Choroid plexus epithelial cell (primary cell): ENCODE measurements around the gene TNN.

Experiments
- DNase-seq: peaks from one replicate; pipeline ENCODE4 v3.0.0-alpha.2; 2010; ENCODE audit warnings: low read depth
- H3K4me3 ChIP-seq: 2 replicates; pipeline ENCODE4 v1.5.1; 2011; ENCODE audit warnings: low read depth, mild to moderate bottlenecking, control low read depth, low read length, moderate library complexity
- TF ChIP-seq, protein P1 (sequence below): conservative IDR thresholded peaks from 2 replicates; pipeline ENCODE4 v1.5.1; 2011; ENCODE audit warnings: low read depth, mild to moderate bottlenecking, control low read depth, inconsistent platforms, low read length, moderate library complexity

Gene TNN

DNA sequence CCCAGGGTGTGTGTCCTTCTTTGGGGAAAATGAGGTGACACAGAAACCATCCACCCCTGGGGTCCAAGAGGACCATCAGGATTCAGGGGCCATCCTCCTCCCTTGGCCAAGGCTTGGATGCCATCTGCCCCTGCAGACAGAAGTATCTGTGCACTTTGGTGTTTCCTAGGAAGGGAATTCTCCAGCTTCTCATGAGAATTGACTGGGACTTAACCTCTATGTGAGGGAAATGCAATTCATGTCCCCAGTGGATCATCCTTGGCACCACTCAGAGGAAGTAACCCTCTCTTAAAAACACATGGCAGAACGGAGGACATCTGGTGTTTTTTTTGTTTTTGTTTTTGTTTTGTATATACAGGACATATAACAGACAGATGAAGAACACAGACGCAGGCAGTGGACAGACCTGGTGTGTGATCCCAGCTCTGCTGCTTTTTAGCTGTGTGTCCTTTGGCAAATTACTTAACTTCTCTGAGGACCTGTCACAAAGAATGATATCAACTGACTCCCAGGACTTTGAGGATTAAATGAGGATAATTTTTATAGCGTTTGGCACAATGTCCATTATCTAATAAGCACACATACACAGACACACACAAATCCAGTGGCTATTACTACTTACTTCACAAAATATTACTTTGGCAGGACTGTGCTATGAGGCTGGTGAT is 3.8 kb downstream of the TNN start:
- no peak overlapping the region for H3K4me3 ChIP-seq
- TF ChIP-seq, protein P1, sequence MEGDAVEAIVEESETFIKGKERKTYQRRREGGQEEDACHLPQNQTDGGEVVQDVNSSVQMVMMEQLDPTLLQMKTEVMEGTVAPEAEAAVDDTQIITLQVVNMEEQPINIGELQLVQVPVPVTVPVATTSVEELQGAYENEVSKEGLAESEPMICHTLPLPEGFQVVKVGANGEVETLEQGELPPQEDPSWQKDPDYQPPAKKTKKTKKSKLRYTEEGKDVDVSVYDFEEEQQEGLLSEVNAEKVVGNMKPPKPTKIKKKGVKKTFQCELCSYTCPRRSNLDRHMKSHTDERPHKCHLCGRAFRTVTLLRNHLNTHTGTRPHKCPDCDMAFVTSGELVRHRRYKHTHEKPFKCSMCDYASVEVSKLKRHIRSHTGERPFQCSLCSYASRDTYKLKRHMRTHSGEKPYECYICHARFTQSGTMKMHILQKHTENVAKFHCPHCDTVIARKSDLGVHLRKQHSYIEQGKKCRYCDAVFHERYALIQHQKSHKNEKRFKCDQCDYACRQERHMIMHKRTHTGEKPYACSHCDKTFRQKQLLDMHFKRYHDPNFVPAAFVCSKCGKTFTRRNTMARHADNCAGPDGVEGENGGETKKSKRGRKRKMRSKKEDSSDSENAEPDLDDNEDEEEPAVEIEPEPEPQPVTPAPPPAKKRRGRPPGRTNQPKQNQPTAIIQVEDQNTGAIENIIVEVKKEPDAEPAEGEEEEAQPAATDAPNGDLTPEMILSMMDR: no peak
- DNase-seq: no peak

DNA sequence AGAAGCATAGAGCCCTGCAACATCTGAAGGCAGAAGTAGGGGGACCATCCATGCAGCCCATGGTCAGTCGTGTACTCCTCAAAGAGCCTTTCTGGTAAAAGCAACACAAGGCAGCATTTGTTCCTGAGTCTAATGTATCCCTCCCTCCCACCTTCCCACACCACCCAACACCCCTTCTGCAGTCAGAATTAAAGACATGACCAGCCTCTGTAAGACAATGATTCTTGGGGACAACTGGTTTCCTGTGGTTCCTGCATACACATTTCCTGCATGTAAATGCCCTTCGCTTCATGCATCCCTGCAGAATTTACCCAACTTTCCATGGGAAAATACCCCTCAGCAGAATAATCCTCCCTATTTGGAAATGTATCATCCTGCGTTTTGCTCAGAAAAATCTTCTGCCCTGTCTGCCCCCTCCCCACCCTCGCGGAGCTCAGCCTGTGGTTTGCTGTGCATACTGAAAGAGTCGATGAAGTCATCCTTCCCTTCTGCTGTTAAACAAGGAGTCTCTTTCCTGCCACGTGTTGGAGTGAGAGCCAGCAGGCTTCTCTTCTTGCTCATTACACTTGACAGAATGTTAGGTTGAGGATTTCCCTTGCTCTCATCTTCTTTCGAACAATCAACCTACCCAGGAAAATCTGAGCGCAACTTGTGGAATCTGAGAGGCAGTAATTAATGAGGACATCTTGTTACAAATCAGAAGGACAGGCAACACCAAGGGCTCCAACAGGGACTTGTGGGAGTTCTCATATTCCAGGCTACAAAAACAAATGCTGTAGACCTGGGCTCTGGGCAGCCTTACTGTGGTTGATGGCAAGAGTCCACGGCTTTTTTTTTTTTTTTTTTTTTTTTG is 4.7 kb downstream of the TNN start:
- TF ChIP-seq, protein P1: no peak
- no peak overlapping the region for H3K4me3 ChIP-seq
- peak; percentile 79 for DNase-seq

DNA sequence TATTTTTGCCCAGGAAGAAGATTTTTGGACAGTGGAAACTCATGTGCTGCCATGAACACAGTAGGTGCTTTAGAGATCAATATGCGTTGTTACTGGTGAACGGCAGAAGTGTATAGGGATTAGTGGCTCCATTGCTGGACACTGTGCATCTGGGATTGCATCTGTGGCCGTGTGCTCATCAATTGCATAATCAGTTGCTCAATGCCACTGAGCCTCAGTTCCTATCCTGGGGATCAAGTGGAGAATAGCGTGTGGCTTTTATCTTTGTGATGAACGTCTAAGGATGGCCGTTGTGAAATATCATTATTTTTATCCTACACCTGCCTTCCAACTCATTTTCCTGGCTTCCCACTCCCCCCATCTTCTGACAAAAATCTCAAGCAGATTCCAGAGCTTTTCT is 5.4 kb downstream of the TNN start:
- DNase-seq: peak; percentile 9
- H3K4me3 ChIP-seq: no peak overlapping the region

DNA sequence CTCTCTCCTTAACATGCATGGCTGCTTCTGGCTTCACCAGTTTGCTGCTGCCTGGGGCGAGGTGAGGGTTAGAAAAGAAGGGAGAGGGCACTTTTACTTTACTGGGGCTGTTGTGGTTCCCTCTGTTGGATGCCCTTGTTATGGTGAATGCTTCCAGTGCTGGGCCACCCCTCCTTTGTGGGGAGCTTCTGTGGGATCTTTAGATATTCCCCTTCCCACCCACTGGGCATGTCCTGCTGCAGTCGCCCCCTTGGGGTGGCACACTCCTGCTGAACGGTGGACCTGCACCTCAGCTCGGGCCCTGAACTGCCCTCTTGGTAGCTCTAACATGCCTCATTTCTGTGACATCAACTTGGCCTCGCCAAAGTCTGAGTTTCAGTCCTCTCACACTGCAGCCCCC is 6.0 kb downstream of the TNN start:
- TF ChIP-seq, protein P1: no peak
- H3K4me3 ChIP-seq: no peak overlapping the region
- no peak for DNase-seq

More for the DNA sequence above, 5.4 kb downstream of the TNN start:
- TF ChIP-seq, protein P1: no peak

DNA sequence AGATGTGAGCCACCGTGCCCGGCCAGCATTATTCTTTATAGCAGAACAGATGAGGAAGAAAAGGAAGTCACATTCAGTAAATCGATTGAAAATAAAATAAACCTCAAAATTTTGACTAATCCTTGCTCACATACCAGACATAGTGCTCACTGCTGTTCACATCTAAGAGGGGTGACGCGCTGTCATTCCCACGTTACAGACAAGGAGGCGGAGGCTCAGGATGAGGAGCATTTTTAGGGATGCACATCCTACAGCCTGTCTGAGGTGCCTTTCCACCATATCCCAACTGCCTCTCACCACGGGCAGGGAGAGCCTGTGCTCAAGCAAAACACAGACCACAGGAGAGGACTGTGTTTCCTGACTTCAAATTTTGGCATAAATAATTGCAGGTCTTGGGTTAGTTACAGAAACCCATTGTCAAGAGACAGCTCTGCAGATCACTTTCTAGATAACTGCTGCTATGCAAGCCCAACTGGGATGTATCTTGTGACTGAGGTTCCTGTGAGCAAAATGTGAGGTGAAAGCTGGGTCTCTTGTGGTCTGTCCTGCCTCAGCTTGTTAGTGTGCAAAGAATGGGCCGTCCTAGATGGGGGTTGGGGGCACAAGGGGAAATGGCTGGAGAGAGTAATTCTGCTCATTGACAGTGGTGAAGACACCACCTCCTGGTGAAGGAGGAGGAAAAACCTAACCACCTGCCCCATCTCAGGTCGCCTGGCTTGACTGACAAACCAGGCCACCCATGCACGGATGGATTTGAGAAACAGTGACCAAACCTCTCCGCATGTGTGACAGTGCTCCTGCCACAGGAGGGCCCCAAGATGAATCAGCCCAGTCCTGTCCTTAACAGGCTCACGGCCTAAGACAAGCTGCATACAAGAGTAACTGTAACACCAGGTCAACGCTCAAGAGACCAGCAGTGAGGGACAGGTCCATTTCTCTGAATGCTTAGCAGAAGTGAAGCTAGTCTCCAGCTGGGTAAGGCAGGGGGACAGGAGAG is 8.2 kb downstream of the TNN start:
- TF ChIP-seq, protein P1: no peak
- no peak for DNase-seq
- H3K4me3 ChIP-seq: no peak overlapping the region

DNA sequence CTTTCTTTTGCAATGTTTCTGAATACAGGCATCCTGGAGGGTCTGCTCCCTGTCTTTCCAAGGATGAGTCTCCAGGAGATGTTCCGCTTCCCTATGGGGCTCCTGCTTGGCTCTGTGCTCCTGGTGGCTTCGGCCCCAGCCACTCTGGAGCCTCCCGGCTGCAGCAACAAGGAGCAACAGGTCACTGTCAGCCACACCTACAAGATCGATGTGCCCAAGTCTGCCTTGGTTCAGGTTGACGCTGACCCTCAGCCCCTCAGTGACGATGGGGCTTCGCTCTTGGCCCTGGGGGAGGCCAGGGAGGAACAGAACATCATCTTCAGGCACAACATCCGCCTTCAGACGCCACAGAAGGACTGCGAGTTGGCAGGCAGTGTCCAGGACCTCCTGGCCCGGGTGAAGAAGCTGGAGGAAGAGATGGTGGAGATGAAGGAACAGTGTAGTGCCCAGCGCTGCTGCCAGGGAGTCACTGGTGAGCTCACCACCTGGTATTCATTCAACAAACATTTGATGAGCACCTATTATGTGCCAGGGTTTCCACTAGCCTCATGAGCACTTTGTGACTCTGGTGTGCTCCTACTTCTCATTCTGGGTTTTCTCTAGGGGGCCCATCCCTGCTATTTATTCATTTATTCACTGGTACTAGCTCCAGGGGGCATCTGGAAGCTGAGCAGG is 9.9 kb downstream of the TNN start:
- H3K4me3 ChIP-seq: no peak overlapping the region
- TF ChIP-seq, protein P1: no peak
- no peak for DNase-seq
